Lower leg skin (tissue), 4 donors: Measurements from ENCODE around the gene LIPC. TPM values are rescaled to one million over a fixed set of nuclear protein-coding genes. Genes with fewer than 3 reads are reported as not detected.

Experiments used
- DNase-seq, 2 donors: peaks; one replicate each; pipeline ENCODE4 v3.0.0-alpha.2; 2019; ENCODE audit warnings: low spot score in 2 of 2
- H3K4me3 ChIP-seq: fragments of 200-600 bp; sonication (generic); 2 replicates; pipeline ENCODE4 v1.5.1; 2017; ENCODE audit warnings: mild to moderate bottlenecking, low read depth; ENCODE audit not compliant: poor library complexity, severe bottlenecking
- CTCF ChIP-seq, 3 donors: fragments of 450-650 bp; IDR thresholded peaks; one replicate each; pipeline ENCODE4 v1.5.1; 2016; ENCODE audit warnings: antibody characterized with exemption in 3 of 3, mild to moderate bottlenecking in 3 of 3, moderate library complexity in 2 of 3
- POLR2A ChIP-seq, 2 donors: fragments of 450-650 bp; IDR thresholded peaks; one replicate each; pipeline ENCODE4 v1.6.1; 2016 to 2017; ENCODE audit warnings: antibody characterized with exemption in 2 of 2, mild to moderate bottlenecking in 1 of 2, moderate library complexity in 1 of 2
- WGBS, 2 donors: methylation state at CpG; one replicate each; pipeline ENCODE4 v1.1.5; 2018; 5-methylcytosine and 5-hydroxymethylcytosine counted together
- intact Hi-C: fragments of 100-400 bp; cut with DNase I; formaldehyde crosslinking; loops from one replicate; pipeline ENCODE4 v1.15.0; 2023; ENCODE audit warnings: low total_unique reads
- total RNA-seq, 4 donors: library from RNA; depleted of rRNA; stranded (reverse); fragments of >200 nt; gene quantifications; one replicate each; pipeline ENCODE4 v1.1.0, GENCODE V29; 2016

The LIPC gene
- total RNA-seq, result under 1 TPM in 2 of 4 donors, not detected in 2; 0.13 to 0.71 TPM

- WGBS, 2 donors, result 89 to 95% methylated on average over 10 of the region's 10 CpGs
- no peak within 1 kb of the TSS for H3K4me3 ChIP-seq
- intact Hi-C loops, result loop anchor here (10.0 kb wide), 1 partner anchor 113 kb away; no protein-coding TSS in a partner anchor
- TF ChIP-seq CTCF (IDR thresholded peaks at IDR 0.05), result no peak
- no peak for TF ChIP-seq POLR2A (IDR thresholded peaks at IDR 0.05)
- no peak for DNase-seq
Observed at GRCh38 chr15:58431221-58432149, at the start of gene LIPC. Gene LIPC (plus strand): TSS chr15:58431991. CDS start chr15:58432033, 42 bp downstream.

- TF ChIP-seq CTCF (IDR thresholded peaks at IDR 0.05) (no peak), POLR2A (IDR thresholded peaks at IDR 0.05) (no peak)
- no peak for DNase-seq
- no peak overlapping the region for H3K4me3 ChIP-seq
- WGBS, 2 donors, result 80 to 89% methylated on average over 5 of the region's 5 CpGs
- intact Hi-C loops, result no loop called here
Observed at GRCh38 chr15:58383876-58384275, 47.9 kb upstream of the LIPC start.

GRCh38 chr15:58384667-58385066, 47.1 kb upstream of the LIPC start:
- intact Hi-C loops, result no loop called here
- 93 to 96% methylated on average over 6 of the region's 6 CpGs for WGBS, 2 donors
- no peak for DNase-seq
- no peak for TF ChIP-seq CTCF (IDR thresholded peaks at IDR 0.05)
- no peak for TF ChIP-seq POLR2A (IDR thresholded peaks at IDR 0.05)
- H3K4me3 ChIP-seq, result no peak overlapping the region

GRCh38 chr15:58386081-58386480, 45.7 kb upstream of the LIPC start:
- TF ChIP-seq POLR2A (IDR thresholded peaks at IDR 0.05), result no peak
- TF ChIP-seq CTCF (IDR thresholded peaks at IDR 0.05), result no peak
- WGBS, 2 donors, result 92 to 94% methylated on average over 3 of the region's 3 CpGs
- no peak for DNase-seq
- intact Hi-C loops, result no loop called here
- no peak overlapping the region for H3K4me3 ChIP-seq

- no peak overlapping the region for H3K4me3 ChIP-seq
- intact Hi-C loops, result no loop called here
- DNase-seq, result no peak
- WGBS, 2 donors, result 74% methylated on average over 3 of the region's 3 CpGs
- no peak for TF ChIP-seq POLR2A (IDR thresholded peaks at IDR 0.05)
- TF ChIP-seq CTCF (IDR thresholded peaks at IDR 0.05), result no peak
Observed at GRCh38 chr15:58386641-58387040, 45.1 kb upstream of the LIPC start.
